ENCODE measurements around the gene SYNM.
"Not testable (repeated sequence)": the region's sequence is repeated elsewhere in the genome, so short reads cannot be mapped to it uniquely, and the experiment has no call there.

Gene SYNM

DNA sequence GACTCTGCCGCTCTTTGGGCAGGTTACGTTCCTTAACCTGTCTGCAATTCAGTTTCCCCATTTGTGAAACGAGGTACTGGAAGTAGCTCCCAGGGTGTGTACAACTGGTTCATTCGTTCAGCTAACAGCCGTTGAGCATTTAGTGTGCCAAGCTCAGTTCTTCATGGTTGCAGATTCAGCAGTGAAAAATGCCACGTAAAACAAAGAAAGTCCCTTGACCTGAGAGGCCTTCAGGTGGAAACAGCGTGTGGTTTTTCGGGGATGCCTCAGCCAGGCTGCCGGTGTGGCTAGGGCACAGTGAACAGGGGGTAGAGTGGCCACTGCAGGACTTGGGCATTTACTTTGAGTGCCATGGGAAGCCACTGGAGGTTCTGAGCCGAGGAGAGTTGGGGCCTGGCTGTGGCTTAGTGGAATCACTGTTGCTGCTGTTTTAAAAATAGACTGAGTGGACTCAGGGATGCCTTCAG is 4.7 kb downstream of the SYNM start:
- no peak overlapping the region for H3K4me3 ChIP-seq (replicated peaks in 1 of 2; ENCODE audit: low read depth in 2 of 2, low read length in 2 of 2)
- TF ChIP-seq, protein P1, sequence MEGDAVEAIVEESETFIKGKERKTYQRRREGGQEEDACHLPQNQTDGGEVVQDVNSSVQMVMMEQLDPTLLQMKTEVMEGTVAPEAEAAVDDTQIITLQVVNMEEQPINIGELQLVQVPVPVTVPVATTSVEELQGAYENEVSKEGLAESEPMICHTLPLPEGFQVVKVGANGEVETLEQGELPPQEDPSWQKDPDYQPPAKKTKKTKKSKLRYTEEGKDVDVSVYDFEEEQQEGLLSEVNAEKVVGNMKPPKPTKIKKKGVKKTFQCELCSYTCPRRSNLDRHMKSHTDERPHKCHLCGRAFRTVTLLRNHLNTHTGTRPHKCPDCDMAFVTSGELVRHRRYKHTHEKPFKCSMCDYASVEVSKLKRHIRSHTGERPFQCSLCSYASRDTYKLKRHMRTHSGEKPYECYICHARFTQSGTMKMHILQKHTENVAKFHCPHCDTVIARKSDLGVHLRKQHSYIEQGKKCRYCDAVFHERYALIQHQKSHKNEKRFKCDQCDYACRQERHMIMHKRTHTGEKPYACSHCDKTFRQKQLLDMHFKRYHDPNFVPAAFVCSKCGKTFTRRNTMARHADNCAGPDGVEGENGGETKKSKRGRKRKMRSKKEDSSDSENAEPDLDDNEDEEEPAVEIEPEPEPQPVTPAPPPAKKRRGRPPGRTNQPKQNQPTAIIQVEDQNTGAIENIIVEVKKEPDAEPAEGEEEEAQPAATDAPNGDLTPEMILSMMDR (IDR thresholded peaks at IDR 0.05; ENCODE audit: low read depth, low read length) = no peak
- no peak for DNase-seq (ENCODE audit: low read depth in 2 of 2)

DNA sequence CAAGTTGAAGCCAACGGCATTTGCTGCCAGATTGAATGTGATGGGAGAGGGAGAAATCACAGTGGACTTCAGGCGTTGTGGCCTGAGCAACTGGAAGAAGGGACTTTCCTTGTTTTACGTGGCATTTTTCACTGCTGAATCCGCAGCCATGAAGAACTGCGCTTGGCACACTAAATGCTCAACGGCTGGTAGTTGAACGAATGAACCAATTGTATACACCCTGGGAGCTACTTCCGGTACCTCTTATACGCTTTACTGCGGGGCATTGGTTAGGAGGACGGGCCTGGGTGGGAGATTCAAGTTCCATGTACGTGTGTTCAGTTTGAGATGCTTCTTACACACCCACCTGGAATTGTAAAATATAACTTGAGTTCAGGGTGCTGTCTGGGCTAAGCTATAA is 5.2 kb downstream of the SYNM start:
- TF ChIP-seq, protein P1 (IDR thresholded peaks at IDR 0.05; ENCODE audit: low read depth, low read length) = no peak
- H3K4me3 ChIP-seq (replicated peaks in 1 of 2; ENCODE audit: low read depth in 2 of 2, low read length in 2 of 2) = no peak overlapping the region
- no peak for DNase-seq (ENCODE audit: low read depth in 2 of 2)

- DNase-seq (ENCODE audit: low read depth in 2 of 2) = no peak
- TF ChIP-seq, protein P1 (IDR thresholded peaks at IDR 0.05; ENCODE audit: low read depth, low read length) = no peak
- H3K4me3 ChIP-seq (replicated peaks in 1 of 2; ENCODE audit: low read depth in 2 of 2, low read length in 2 of 2) = no peak overlapping the region
These were observed 5.9 kb downstream of the SYNM start for GRCh38 chr15:99110581-99111320.

GRCh38 chr15:99111641-99112040 is 6.8 kb downstream of the SYNM start:
- not testable (repeated sequence) for DNase-seq (ENCODE audit: low read depth in 2 of 2); H3K4me3 ChIP-seq (replicated peaks in 1 of 2; ENCODE audit: low read depth in 2 of 2, low read length in 2 of 2)

DNA sequence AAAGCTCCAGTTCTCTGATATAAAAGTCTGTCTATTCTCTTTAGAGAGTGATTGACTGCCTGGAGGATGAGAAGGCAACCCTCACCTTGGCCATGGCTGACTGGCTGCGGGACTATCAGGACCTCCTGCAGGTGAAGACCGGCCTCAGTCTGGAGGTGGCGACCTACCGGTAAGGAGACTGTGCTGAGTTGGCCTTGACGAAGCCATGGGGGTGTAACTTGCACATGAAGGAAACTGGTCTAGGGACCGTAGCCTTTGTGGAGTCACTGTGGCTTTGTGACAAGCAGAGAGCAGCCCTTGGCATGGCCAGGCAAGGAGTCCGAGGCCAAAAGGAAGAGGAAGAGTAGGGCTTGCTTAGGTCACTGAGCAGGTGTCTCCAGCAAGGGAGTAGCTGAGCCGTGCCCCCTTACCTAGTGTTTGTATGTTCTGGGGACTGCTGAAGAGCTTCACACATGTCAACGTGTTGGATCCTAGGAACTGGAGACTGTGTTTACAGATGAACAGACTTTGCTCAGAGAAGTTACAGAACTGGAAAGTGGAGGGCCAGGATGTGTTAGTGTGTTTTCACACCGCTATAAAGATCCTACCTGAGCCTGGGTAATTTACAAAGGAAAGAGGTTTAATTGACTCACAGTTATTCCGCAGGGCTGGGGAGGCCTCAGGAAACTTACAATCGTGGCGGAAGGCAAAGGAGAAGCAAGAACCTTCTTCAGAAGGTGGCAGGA is 8.8 kb downstream of the SYNM start:
- H3K4me3 ChIP-seq (replicated peaks in 1 of 2; ENCODE audit: low read depth in 2 of 2, low read length in 2 of 2) = no peak overlapping the region
- no peak for DNase-seq (ENCODE audit: low read depth in 2 of 2)
- TF ChIP-seq, protein P1 (IDR thresholded peaks at IDR 0.05; ENCODE audit: low read depth, low read length) = no peak

DNA sequence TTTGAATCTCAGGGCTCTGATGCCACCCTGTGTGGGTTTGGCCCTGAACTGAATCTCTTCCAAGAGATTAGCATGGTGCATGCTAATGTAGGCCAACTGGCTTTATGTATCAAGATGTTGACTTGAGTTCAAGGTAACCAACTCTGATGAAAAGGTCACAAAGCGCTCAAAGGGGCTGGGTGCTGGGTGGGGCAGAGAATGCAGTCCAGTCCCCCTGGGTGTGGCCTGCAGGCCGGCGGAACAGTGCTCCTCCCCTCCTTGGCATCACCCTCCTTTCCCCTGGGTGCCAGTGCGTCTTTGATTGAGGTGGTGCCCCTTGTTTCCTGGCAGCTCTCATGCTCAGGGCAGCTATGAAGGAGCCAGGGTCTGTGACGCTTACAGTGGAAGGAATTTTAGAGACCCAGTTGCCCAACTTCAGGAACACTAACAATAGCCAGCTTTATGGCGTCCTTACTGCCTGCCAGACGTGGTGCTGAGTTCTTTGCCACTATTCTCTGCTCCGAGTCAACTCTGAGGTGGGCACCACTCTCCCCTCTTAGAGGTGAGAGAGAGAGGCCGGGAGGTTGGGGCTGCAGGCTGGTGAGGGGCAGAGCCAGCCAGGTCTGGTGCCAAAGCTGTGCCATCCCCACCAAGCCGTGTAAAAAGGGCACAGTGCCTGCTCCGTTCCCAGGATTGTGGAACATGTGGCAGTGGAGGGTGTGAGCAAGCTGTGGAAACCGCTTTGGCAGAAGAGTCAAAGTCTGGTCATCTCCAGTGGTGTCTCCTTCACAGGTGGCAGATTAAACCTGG is 9.8 kb downstream of the SYNM start:
- no peak overlapping the region for H3K4me3 ChIP-seq (replicated peaks in 1 of 2; ENCODE audit: low read depth in 2 of 2, low read length in 2 of 2)
- no peak for DNase-seq (ENCODE audit: low read depth in 2 of 2)
- TF ChIP-seq, protein P1 (IDR thresholded peaks at IDR 0.05; ENCODE audit: low read depth, low read length) = no peak

All from cardiac fibroblast (primary cell).